IMR-90 (cell line): ENCODE results near the gene CEACAM20. TPM values are rescaled to one million over a fixed set of nuclear protein-coding genes. Genes with fewer than 3 reads are reported as not detected.
A peak's percentile ranks its signal among the peaks of the same experiment; 100 is the strongest.

Source experiments
- ATAC-seq: fragments of 200-7000 bp; cut with Tn5 transposase; 2 replicates; pipeline ENCODE4 v1.9.1; 2020; ENCODE audit warnings: low read depth, mild to moderate bottlenecking, moderate library complexity
- BruUV-seq: library from RNA; stranded (reverse); fragments of 400-500 nt; replicated peaks from 2 replicates; lab custom pipeline; 2021; lab: Mats Ljungman, UMichigan
- CTCF ChIA-PET: fragments of 300-600 bp; formaldehyde crosslinking; extraction: SDS; loops from one replicate; lab custom pipeline; 2021; ENCODE audit warnings: antibody characterized with exemption; lab: Yijun Ruan, JAX
- POLR2A ChIA-PET: fragments of 300-600 bp; sonication (Branson Sonifier 250); formaldehyde crosslinking; loops from one replicate; lab custom pipeline; 2022; ENCODE audit warnings: antibody characterized with exemption; ENCODE audit not compliant: unreplicated experiment; lab: Charles Lee
- DNase-seq: peaks from one replicate; pipeline ENCODE4 v3.0.0; 2013
- H2AFZ ChIP-seq: replicated peaks from 2 replicates; pipeline ENCODE3; 2013; ENCODE audit warnings: low read length, mild to moderate bottlenecking; ENCODE audit not compliant: poor library complexity
- H2AK5ac ChIP-seq: 2 replicates; pipeline ENCODE4 v1.6.1; 2013; ENCODE audit warnings: low read depth, low read length, inconsistent platforms
- H2AK9ac ChIP-seq: replicated peaks from 2 replicates; pipeline ENCODE3; 2013; ENCODE audit warnings: mild to moderate bottlenecking, low read depth, low read length, moderate library complexity; ENCODE audit not compliant: poor library complexity
- H2BK120ac ChIP-seq: 2 replicates; pipeline ENCODE4 v1.6.1; 2013; ENCODE audit warnings: low read depth, low read length, inconsistent platforms
- H2BK15ac ChIP-seq: 3 replicates; pipeline ENCODE4 v1.6.1; 2013; ENCODE audit warnings: low read depth, low read length, inconsistent platforms
- H2BK20ac ChIP-seq: 2 replicates; pipeline ENCODE4 v1.6.1; 2013; ENCODE audit warnings: low read depth, mild to moderate bottlenecking, inconsistent platforms, low read length, moderate library complexity
- H2BK5ac ChIP-seq: 2 replicates; pipeline ENCODE4 v1.6.1; 2013; ENCODE audit warnings: mild to moderate bottlenecking, low read depth, low read length, inconsistent platforms; ENCODE audit not compliant: poor library complexity, severe bottlenecking
- H3K14ac ChIP-seq: replicated peaks from 2 replicates; pipeline ENCODE4 v1.6.1; 2013; ENCODE audit warnings: low read depth, low read length, inconsistent platforms
- H3K18ac ChIP-seq: 2 replicates; pipeline ENCODE4 v1.6.1; 2013; ENCODE audit warnings: low read depth, low read length, control low read depth
- H3K23ac ChIP-seq: 2 replicates; pipeline ENCODE4 v1.6.1; 2013; ENCODE audit warnings: low read depth, low read length, inconsistent platforms
- H3K27ac ChIP-seq: 2 replicates; pipeline ENCODE4 v1.5.1; 2013; ENCODE audit warnings: mild to moderate bottlenecking, control low read depth, low read length; ENCODE audit not compliant: insufficient read depth
- H3K27me3 ChIP-seq: 2 replicates; pipeline ENCODE4 v1.6.1; 2013; ENCODE audit warnings: low read length; ENCODE audit not compliant: control insufficient read depth, insufficient read depth
- H3K36me3 ChIP-seq: 2 replicates; pipeline ENCODE4 v1.6.1; 2013; ENCODE audit warnings: low read length, mixed read lengths; ENCODE audit not compliant: control insufficient read depth, insufficient read depth
- H3K4ac ChIP-seq: 2 replicates; pipeline ENCODE4 v1.6.1; 2013; ENCODE audit warnings: low read depth, low read length, inconsistent platforms
- H3K4me1 ChIP-seq: 2 replicates; pipeline ENCODE4 v1.6.1; 2013; ENCODE audit warnings: low read length, mixed read lengths; ENCODE audit not compliant: control insufficient read depth, insufficient read depth
- H3K4me2 ChIP-seq: 2 replicates; pipeline ENCODE4 v1.6.1; 2013; ENCODE audit warnings: low read depth, mild to moderate bottlenecking, control low read depth, low read length, moderate library complexity
- H3K4me3 ChIP-seq: 2 replicates; pipeline ENCODE4 v1.5.1; 2013; ENCODE audit warnings: low read depth, mild to moderate bottlenecking, control low read depth, low read length, moderate library complexity; ENCODE audit not compliant: insufficient read depth
- H3K56ac ChIP-seq: 2 replicates; pipeline ENCODE4 v1.6.1; 2013; ENCODE audit warnings: low read length, inconsistent platforms; ENCODE audit not compliant: insufficient read depth; ENCODE audit errors: extremely low read depth
- H3K79me1 ChIP-seq, 2 experiments: 2 replicates each; pipeline ENCODE4 v1.6.1; 2013; ENCODE audit warnings: low read length in 2 of 2, inconsistent platforms in 1 of 2, low read depth in 1 of 2
- H3K9ac ChIP-seq: 2 replicates; pipeline ENCODE4 v1.6.1; 2013; ENCODE audit warnings: low read depth, low read length, control low read depth
- H3K9me1 ChIP-seq: 2 replicates; pipeline ENCODE4 v1.6.1; 2013; ENCODE audit warnings: low read length, inconsistent platforms; ENCODE audit not compliant: insufficient read depth
- H3K9me3 ChIP-seq: 2 replicates; pipeline ENCODE4 v1.6.1; 2013; ENCODE audit warnings: low read length; ENCODE audit not compliant: control insufficient read depth, insufficient read depth
- H4K20me1 ChIP-seq: 2 replicates; pipeline ENCODE4 v1.6.1; 2013; ENCODE audit warnings: low read length, inconsistent platforms; ENCODE audit not compliant: insufficient read depth
- H4K5ac ChIP-seq: 2 replicates; pipeline ENCODE4 v1.6.1; 2013; ENCODE audit warnings: mild to moderate bottlenecking, low read depth, low read length, control low read depth
- H4K8ac ChIP-seq, 2 experiments: 2 replicates each; pipeline ENCODE4 v1.6.1; 2013; ENCODE audit warnings: low read depth in 2 of 2, low read length in 2 of 2, control low read depth in 1 of 2, inconsistent platforms in 1 of 2
- H4K91ac ChIP-seq: 2 replicates; pipeline ENCODE4 v1.6.1; 2013; ENCODE audit warnings: low read depth, low read length, inconsistent platforms; ENCODE audit not compliant: insufficient read depth
- CTCF ChIP-seq: conservative IDR thresholded peaks from 2 replicates; pipeline ENCODE4 v1.5.1; 2012; ENCODE audit warnings: mild to moderate bottlenecking, low read depth, low read length, improper control_type of control experiment
- MAFK ChIP-seq: IDR thresholded peaks from 2 replicates; pipeline ENCODE4 v1.6.1; 2012; ENCODE audit warnings: low read depth, low read length, improper control_type of control experiment
- MAZ ChIP-seq: IDR thresholded peaks from 2 replicates; pipeline ENCODE4 v1.6.1; 2012; ENCODE audit warnings: low read depth, mild to moderate bottlenecking, low read length, improper control_type of control experiment, moderate library complexity, borderline replicate concordance
- POLR2A ChIP-seq: IDR thresholded peaks from 2 replicates; pipeline ENCODE4 v1.6.1; 2012; ENCODE audit warnings: mild to moderate bottlenecking, low read depth, low read length
- RAD21 ChIP-seq: IDR thresholded peaks from 2 replicates; pipeline ENCODE4 v1.6.1; 2012; ENCODE audit warnings: low read length, improper control_type of control experiment
- SMC3 ChIP-seq: fragments of 150-350 bp; IDR thresholded peaks from 2 replicates; pipeline ENCODE4 v1.6.1; 2016; ENCODE audit warnings: low read depth, mild to moderate bottlenecking, antibody characterized with exemption, low read length, moderate library complexity
- WGBS, 2 experiments: methylation state at CpG; one replicate each; pipeline versions ENCODE4 v1.1.5 to v1.1.7; 2013; ENCODE audit warnings: missing lambda C conversion rate in 2 of 2; ENCODE audit not compliant: insufficient read length in 1 of 2; ENCODE audit errors: extremely low coverage in 2 of 2; 5-methylcytosine and 5-hydroxymethylcytosine counted together
- dilution Hi-C: fragments of 300-500 bp; cut with HindIII; formaldehyde crosslinking; loops from one replicate; pipeline ENCODE4 v1.14.3; 2018; ENCODE audit warnings: low sequenced_read_pairs; ENCODE audit not compliant: unreplicated experiment
- in situ Hi-C: fragments of 300-500 bp; cut with MboI; formaldehyde crosslinking; loops from 3 replicates; pipeline ENCODE4 v1.14.3; 2019; ENCODE audit warnings: low sequenced_read_pairs, inconsistent platforms, mixed read lengths
- intact Hi-C: fragments of 100-400 bp; cut with micrococcal nuclease; formaldehyde crosslinking; loops from 2 replicates; pipeline ENCODE4 v1.10.0; 2022
- polyA plus RNA-seq, 3 experiments: library from polyadenylated mRNA; depleted of rRNA; stranded (reverse); fragments of >200 nt; gene quantifications; 2 replicates each; pipeline ENCODE4 v1.2.3, GENCODE V29; 2012; ENCODE audit warnings: low replicate concordance in 1 of 3
- total RNA-seq: library from RNA; depleted of rRNA; stranded (reverse); fragments of >200 nt; gene quantifications from 2 replicates; pipeline ENCODE4 v1.2.3, GENCODE V29; 2012

Gene CEACAM20
- total and polyA plus RNA-seq, 2 of the 4 experiments (the other 2 are of a cell fraction): not detected

GRCh38 chr19:44512326-44513298 is 16.9 kb downstream of the CEACAM20 start:
- Histone ChIP-seq H3K4me2 (no peak overlapping the region), H2BK120ac (no peak overlapping the region), H4K8ac (no peak overlapping the region), H2BK15ac (no peak overlapping the region), H2AK9ac (no peak overlapping the region), H2BK5ac (no peak overlapping the region), H3K14ac (no peak overlapping the region), H2BK20ac (no peak overlapping the region), H4K20me1 (no peaks in the 10 kb centered on the region), H3K18ac (no peak overlapping the region), H4K5ac (no peak overlapping the region), H3K9me1 (no peaks in the 10 kb centered on the region), H3K56ac (no peak overlapping the region), H2AK5ac (no peak overlapping the region), H3K4ac (no peak overlapping the region), H4K91ac (no peak overlapping the region), H3K27ac (no peak overlapping the region), H3K27me3 (no peaks in the 10 kb centered on the region), H2AFZ (no peak overlapping the region), H3K36me3 (no peaks in the 10 kb centered on the region), H3K23ac (no peak overlapping the region), H3K4me1 (no peaks in the 10 kb centered on the region), H3K79me1 (no peaks in the 10 kb centered on the region), H3K4me3 (no peak overlapping the region), H3K9me3 (no peaks in the 10 kb centered on the region), H3K9ac (no peak overlapping the region)
- intact Hi-C loops: no loop called here
- in situ Hi-C loops: no loop called here
- POLR2A ChIA-PET: no interaction called here
- ATAC-seq (peak; percentile 88), DNase-seq (peak; percentile 58)
- peak; percentile 35; the same call in 1 of the 2 replicates for TF ChIP-seq SMC3
- peak; percentile 59 for TF ChIP-seq RAD21
- TF ChIP-seq MAFK: no peak
- TF ChIP-seq POLR2A: no peak
- peak; percentile 59 for TF ChIP-seq CTCF
- no peak for TF ChIP-seq MAZ
- dilution Hi-C loops: no loop called here
- CTCF ChIA-PET: interaction anchor here (0.6 to 1.3 kb wide), 3 partner anchors 12 to 618 kb away, joined by 3 to 4 read pairs (median 4); partner anchors contain the start of gene ZNF180
- WGBS, 2 experiments: no CpG with 5 or more reads among the region's 12 CpGs
- BruUV-seq: no TSS peak
